PC-3 (cell line): ENCODE results near the gene LYPD5.

Source experiments
- CTCF ChIP-seq: fragments of 300-600 bp; sonication (generic); conservative IDR thresholded peaks from 2 replicates; pipeline ENCODE4 v1.5.1; 2017; ENCODE audit warnings: antibody characterized with exemption, low read depth, mild to moderate bottlenecking, low read length
- EZH2 ChIP-seq: fragments of 300-600 bp; sonication (generic); IDR thresholded peaks from one replicate; pipeline ENCODE4 v1.6.1; 2017; ENCODE audit warnings: antibody characterized with exemption, mild to moderate bottlenecking, low read length; ENCODE audit not compliant: unreplicated experiment

GRCh38 chr19:43802216-43802951, at the start of gene LYPD5:
- TF ChIP-seq CTCF (no peak), EZH2 (no peak)
